Tibial artery (tissue), 4 donors: ENCODE results near the gene UQCR10.

ENCODE experiments used
- DNase-seq, 2 donors: peaks; one replicate each; pipeline ENCODE4 v3.0.0-alpha.2; 2019
- H3K27ac ChIP-seq, 2 donors: fragments of 200-600 bp; sonication (generic) in 1 of 2; 1 replicate in 1 of 2; 2 replicates in 1 of 2; pipeline ENCODE4 v1.5.1; 2018 to 2019; ENCODE audit warnings: mild to moderate bottlenecking in 1 of 2
- H3K27me3 ChIP-seq, 2 donors: fragments of 200-600 bp; sonication (generic) in 1 of 2; one replicate each; pipeline versions ENCODE4 v1.5.1 to v1.6.0; 2016 to 2019
- H3K36me3 ChIP-seq, 3 donors: fragments of 200-600 bp; sonication (generic) in 2 of 3; one replicate each; pipeline ENCODE4 v1.5.1; 2016 to 2019; ENCODE audit warnings: mild to moderate bottlenecking in 2 of 3
- H3K4me1 ChIP-seq, 4 donors: fragments of 200-600 bp; sonication (generic) in 2 of 4; 1 replicate in 3 of 4; 2 replicates in 1 of 4; pipeline ENCODE4 v1.5.1; 2016 to 2019
- H3K4me3 ChIP-seq, 2 donors: fragments of 200-600 bp; sonication (generic) in 1 of 2; 1 replicate in 1 of 2; 2 replicates in 1 of 2; pipeline ENCODE4 v1.5.1; 2018 to 2019; ENCODE audit warnings: mild to moderate bottlenecking in 2 of 2
- H3K9me3 ChIP-seq, 3 donors: fragments of 200-600 bp; sonication (generic) in 1 of 3; one replicate each; pipeline ENCODE4 v1.5.1; 2016 to 2019
- CTCF ChIP-seq, 2 experiments: fragments of 200-600 bp in 1 of 2; fragments of 450-650 bp in 1 of 2; IDR thresholded peaks; one replicate each; pipeline ENCODE4 v1.5.1; 2017 to 2019; ENCODE audit warnings: antibody characterized with exemption in 2 of 2, mild to moderate bottlenecking in 1 of 2, moderate library complexity in 1 of 2
- intact Hi-C: fragments of 100-400 bp; cut with DNase I; formaldehyde crosslinking; loops from one replicate; pipeline ENCODE4 v1.15.0; 2023; ENCODE audit warnings: low total_unique reads

UQCR10 gene

DNA sequence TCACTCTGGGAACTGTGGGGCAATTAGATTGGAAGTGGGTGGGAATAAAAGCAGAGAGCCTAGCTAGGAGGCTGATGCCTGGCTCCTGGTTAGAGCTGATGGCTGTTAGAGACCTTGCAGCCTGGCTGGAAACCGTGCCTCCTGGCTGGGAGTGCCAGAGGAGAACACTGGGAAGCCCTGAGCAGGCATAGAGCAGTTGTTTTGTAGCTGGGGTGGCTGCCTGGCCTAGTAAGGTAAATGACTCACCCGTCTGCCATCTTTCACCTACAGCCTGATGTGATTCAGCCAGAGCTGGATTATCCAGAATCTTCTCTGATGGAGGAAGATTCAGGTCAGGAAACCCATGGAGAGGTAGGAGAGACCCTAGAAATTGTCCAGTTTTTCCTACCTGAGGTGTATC lies 6.1 kb downstream of the UQCR10 start:
- peaks cover 0 to 10% (median 7%) of the 10 kb centered on the region in 4 donors for H3K4me1 ChIP-seq
- no peak overlapping the region for H3K27ac ChIP-seq
- DNase-seq, result no peak
- H3K36me3 ChIP-seq, result peaks cover 16 to 26% (median 22%) of the 10 kb centered on the region in 3 donors
- no peak for TF ChIP-seq CTCF (IDR thresholded peaks at IDR 0.05)
- no peaks in the 10 kb centered on the region for H3K27me3 ChIP-seq
- intact Hi-C loops, result no loop called here
- H3K9me3 ChIP-seq, result no peaks in the 10 kb centered on the region
- no peak overlapping the region for H3K4me3 ChIP-seq

DNA sequence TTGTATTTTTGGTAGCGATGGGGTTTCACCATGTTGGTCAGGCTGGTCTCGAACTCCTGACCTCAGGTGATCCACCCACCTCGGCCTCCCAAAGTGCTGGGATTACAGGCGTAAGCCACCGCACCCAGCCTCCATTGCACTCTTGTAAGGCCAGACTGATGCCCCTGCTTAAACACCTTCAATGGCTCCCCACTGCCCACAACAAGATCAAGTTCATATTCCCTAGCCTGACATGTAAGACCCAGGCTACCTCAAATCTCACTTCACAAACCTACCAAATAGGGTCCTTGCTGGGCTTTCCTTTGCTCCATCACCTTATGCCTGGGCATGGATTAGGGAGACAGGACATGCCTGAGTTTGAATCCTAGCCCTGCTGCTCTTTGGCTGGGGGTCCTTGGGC lies 13.1 kb downstream of the UQCR10 start:
- H3K4me1 ChIP-seq, result peaks cover 0 to 28% (median 15%) of the 10 kb centered on the region in 4 donors
- no peak for TF ChIP-seq CTCF (IDR thresholded peaks at IDR 0.05)
- intact Hi-C loops, result loop anchor here (10.0 kb wide), 1 partner anchor 225 kb away; no protein-coding TSS in a partner anchor
- no peak overlapping the region for H3K4me3 ChIP-seq
- H3K36me3 ChIP-seq, result no peaks in the 10 kb centered on the region
- no peaks in the 10 kb centered on the region for H3K27me3 ChIP-seq
- DNase-seq, result no peak
- no peak overlapping the region for H3K27ac ChIP-seq
- no peaks in the 10 kb centered on the region for H3K9me3 ChIP-seq

DNA sequence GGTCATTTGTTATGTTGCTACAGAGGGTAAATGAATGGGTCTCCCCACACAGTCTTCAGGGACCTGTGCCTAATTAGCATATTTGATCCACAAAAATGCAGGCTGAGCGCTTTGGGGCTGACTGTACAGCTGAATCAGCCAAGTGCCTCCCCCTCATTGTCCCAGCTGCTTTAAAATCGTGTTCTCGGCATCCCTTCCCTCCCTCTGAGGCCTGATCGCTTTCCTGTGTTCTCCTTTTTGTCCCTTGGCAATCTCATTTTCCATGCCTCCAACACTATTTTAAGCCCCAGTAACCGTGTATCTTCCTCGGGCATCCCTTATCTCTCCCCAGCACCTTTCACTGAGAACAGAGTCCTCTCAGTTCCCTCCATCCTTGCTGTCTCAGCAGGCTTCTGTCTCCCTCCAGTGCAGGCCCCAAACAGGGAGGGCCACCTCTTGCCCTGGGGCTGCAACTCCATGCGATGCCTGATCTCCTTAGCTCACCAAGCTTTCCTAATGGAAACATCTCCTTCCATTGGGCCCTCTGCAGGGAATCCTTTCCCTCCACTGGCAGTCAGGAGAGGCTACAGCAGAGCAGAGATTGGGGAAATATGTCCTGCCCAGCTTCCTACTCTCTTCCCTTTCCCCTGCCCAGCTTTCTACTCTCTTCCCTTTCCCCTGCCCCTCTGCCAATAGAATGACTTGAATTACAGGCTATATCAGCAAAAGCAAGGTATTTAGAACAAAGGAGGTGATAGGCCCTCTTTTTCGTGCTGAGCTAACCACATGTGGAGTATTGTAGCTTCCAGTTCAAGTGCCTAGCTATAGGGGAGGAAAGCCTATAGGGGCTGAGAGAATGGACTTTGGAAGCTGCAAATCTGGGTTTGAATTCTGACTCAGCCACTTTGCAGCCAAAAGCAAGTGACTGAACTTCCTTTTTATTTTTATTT lies 13.8 kb downstream of the UQCR10 start:
- DNase-seq, result no peak
- intact Hi-C loops, result loop anchor here (10.0 kb wide), 1 partner anchor 224 kb away; no protein-coding TSS in a partner anchor
- Histone ChIP-seq H3K27me3 (no peaks in the 10 kb centered on the region), H3K36me3 (no peaks in the 10 kb centered on the region), H3K4me3 (no peak overlapping the region), H3K27ac (peak overlapping the region; percentile 41 to 48), H3K9me3 (no peaks in the 10 kb centered on the region), H3K4me1 (peaks cover 0 to 28% (median 15%) of the 10 kb centered on the region in 4 donors)
- no peak for TF ChIP-seq CTCF (IDR thresholded peaks at IDR 0.05)

GRCh38 chr22:29782061-29782845 lies 15.1 kb downstream of the UQCR10 start:
- intact Hi-C loops, result loop anchor here (10.0 kb wide), 1 partner anchor 223 kb away; no protein-coding TSS in a partner anchor
- no peak for TF ChIP-seq CTCF (IDR thresholded peaks at IDR 0.05)
- DNase-seq, result peak in 1 of 2 donors; percentile 74
- Histone ChIP-seq H3K4me1 (peaks cover 0 to 28% (median 15%) of the 10 kb centered on the region in 4 donors), H3K27me3 (no peaks in the 10 kb centered on the region), H3K27ac (peak overlapping the region; percentile 41 to 48), H3K4me3 (no peak overlapping the region), H3K36me3 (peaks cover 0 to 2% (median 0%) of the 10 kb centered on the region in 3 donors), H3K9me3 (no peaks in the 10 kb centered on the region)
